H1 (cell line): ENCODE results near the gene PDE2A. TPM values are rescaled to one million over a fixed set of nuclear protein-coding genes. Genes with fewer than 3 reads are reported as not detected.

Source experiments
- CTCF ChIA-PET: fragments of 300-600 bp; sonication (Branson Sonifier 250); formaldehyde crosslinking; loops from one replicate; lab custom pipeline; 2021; ENCODE audit not compliant: partially characterized antibody; lab: Charles Lee
- POLR2A ChIA-PET: fragments of 300-600 bp; sonication (Branson Sonifier 250); formaldehyde crosslinking; loops from one replicate; lab custom pipeline; 2021; ENCODE audit warnings: inconsistent platforms; ENCODE audit not compliant: partially characterized antibody; lab: Charles Lee
- DNase-seq, 2 experiments: peaks; one replicate each; pipeline versions ENCODE4 v3.0.0 to v3.0.0-alpha.2; 2010 to 2022; ENCODE audit warnings: low spot score in 2 of 2, low read depth in 1 of 2, mixed read lengths in 1 of 2
- FAIRE-seq: peaks from 2 replicates; lab custom pipeline; 2011; peaks lifted over from hg19 to GRCh38; lab: Jason Lieb, UNC
- H2AFZ ChIP-seq: 2 replicates; pipeline ENCODE4 v1.8.1; 2012; ENCODE audit warnings: low read length, inconsistent platforms
- H2AK5ac ChIP-seq: 2 replicates; pipeline ENCODE4 v1.6.1; 2013; ENCODE audit warnings: low read depth, low read length
- H2BK120ac ChIP-seq: replicated peaks from 2 replicates; pipeline ENCODE3; 2013; ENCODE audit warnings: low read depth, low read length, inconsistent platforms
- H2BK12ac ChIP-seq: 2 replicates; pipeline ENCODE4 v1.6.1; 2013; ENCODE audit warnings: low read depth, low read length
- H2BK15ac ChIP-seq: 2 replicates; pipeline ENCODE4 v1.6.1; 2013; ENCODE audit warnings: low read length
- H2BK20ac ChIP-seq: 2 replicates; pipeline ENCODE4 v1.6.1; 2013; ENCODE audit warnings: low read length
- H2BK5ac ChIP-seq: 2 replicates; pipeline ENCODE4 v1.6.1; 2013; ENCODE audit warnings: low read depth, low read length
- H3K14ac ChIP-seq: 2 replicates; pipeline ENCODE4 v1.6.1; 2013; ENCODE audit warnings: inconsistent platforms; ENCODE audit not compliant: insufficient read length
- H3K18ac ChIP-seq: 2 replicates; pipeline ENCODE4 v1.6.1; 2013; ENCODE audit warnings: low read length; ENCODE audit errors: extremely low read depth
- H3K23ac ChIP-seq: 2 replicates; pipeline ENCODE4 v1.6.1; 2013; ENCODE audit warnings: inconsistent platforms; ENCODE audit not compliant: insufficient read length
- H3K23me2 ChIP-seq: 2 replicates; pipeline ENCODE4 v1.6.1; 2013; ENCODE audit warnings: low read depth, low read length
- H3K27ac ChIP-seq: 2 replicates; pipeline ENCODE4 v1.6.1; 2011; ENCODE audit warnings: low read depth, low read length, inconsistent platforms
- H3K27me3 ChIP-seq, 4 experiments: replicated peaks in 1 of 4; 1 replicate in 1 of 4; 2 replicates in 3 of 4; pipeline versions ENCODE4 v1.6.1 to v1.8.1; 2011 to 2013; ENCODE audit warnings: low read length in 3 of 4, mild to moderate bottlenecking in 3 of 4, inconsistent platforms in 2 of 4, mixed read lengths in 2 of 4, moderate library complexity in 1 of 4; ENCODE audit not compliant: control insufficient read depth in 3 of 4, insufficient read depth in 3 of 4; ENCODE audit errors: extremely low read depth in 1 of 4
- H3K36me3 ChIP-seq, 4 experiments: 2 replicates each; pipeline versions ENCODE4 v1.6.1 to v1.8.1; 2011 to 2013; ENCODE audit warnings: mild to moderate bottlenecking in 4 of 4, low read length in 3 of 4, moderate library complexity in 2 of 4, control low read depth in 1 of 4, inconsistent platforms in 1 of 4; ENCODE audit not compliant: insufficient read depth in 4 of 4, control insufficient read depth in 2 of 4
- H3K4ac ChIP-seq: replicated peaks from 2 replicates; pipeline ENCODE3; 2013; ENCODE audit warnings: low read length, low read depth, mixed read lengths, inconsistent platforms; ENCODE audit not compliant: insufficient read length
- H3K4me1 ChIP-seq, 4 experiments: replicated peaks in 1 of 4; 1 replicate in 1 of 4; 2 replicates in 3 of 4; pipeline versions ENCODE4 v1.6.1 to v1.8.1; 2011 to 2013; ENCODE audit warnings: low read length in 3 of 4, inconsistent platforms in 2 of 4, mixed read lengths in 1 of 4; ENCODE audit not compliant: insufficient read depth in 4 of 4, control insufficient read depth in 3 of 4
- H3K4me2 ChIP-seq, 2 experiments: 2 replicates each; pipeline versions ENCODE4 v1.6.1 to v1.8.1; 2011 to 2013; ENCODE audit warnings: low read depth in 2 of 2, low read length in 2 of 2, control low read depth in 1 of 2, inconsistent platforms in 1 of 2, mild to moderate bottlenecking in 1 of 2; ENCODE audit not compliant: insufficient read depth in 1 of 2
- H3K4me3 ChIP-seq, 4 experiments: fragments of 200-600, 300-600 bp in 1 of 4; sonication (generic), shearing (Covaris generic), sonication (Bioruptor Twin) in 1 of 4; 2 replicates each; pipeline versions ENCODE4 v1.5.1 to v1.8.1; 2011 to 2016; ENCODE audit warnings: low read length in 4 of 4, low read depth in 3 of 4, control low read depth in 2 of 4, inconsistent platforms in 2 of 4, mild to moderate bottlenecking in 2 of 4, mixed read lengths in 1 of 4, moderate library complexity in 1 of 4; ENCODE audit not compliant: insufficient read depth in 2 of 4; ENCODE audit errors: extremely low read depth in 1 of 4
- H3K56ac ChIP-seq: replicated peaks from 2 replicates; pipeline ENCODE3; 2013; ENCODE audit warnings: low read depth, mild to moderate bottlenecking, mixed read lengths, low read length, inconsistent platforms; ENCODE audit not compliant: insufficient read length
- H3K79me1 ChIP-seq: 2 replicates; pipeline ENCODE4 v1.6.1; 2013; ENCODE audit warnings: low read depth, low read length, control low read depth
- H3K79me2 ChIP-seq, 2 experiments: 2 replicates each; pipeline versions ENCODE4 v1.6.1 to v1.8.1; 2012 to 2013; ENCODE audit warnings: low read length in 2 of 2, mild to moderate bottlenecking in 2 of 2, inconsistent platforms in 1 of 2; ENCODE audit not compliant: insufficient read depth in 2 of 2, control insufficient read depth in 1 of 2
- H3K9ac ChIP-seq, 4 experiments: replicated peaks in 1 of 4; 1 replicate in 1 of 4; 2 replicates in 3 of 4; pipeline versions ENCODE4 v1.6.1 to v1.8.1; 2011 to 2013; ENCODE audit warnings: low read depth in 3 of 4, low read length in 3 of 4, control low read depth in 2 of 4, mild to moderate bottlenecking in 2 of 4, moderate library complexity in 2 of 4, inconsistent platforms in 1 of 4; ENCODE audit errors: extremely low read depth in 1 of 4
- H3K9me3 ChIP-seq, 2 experiments: 2 replicates each; pipeline versions ENCODE4 v1.6.1 to v1.8.1; 2012 to 2013; ENCODE audit warnings: mild to moderate bottlenecking in 2 of 2, moderate library complexity in 2 of 2, control low read depth in 1 of 2, inconsistent platforms in 1 of 2, low read depth in 1 of 2, low read length in 1 of 2, mixed read lengths in 1 of 2; ENCODE audit not compliant: insufficient read depth in 2 of 2
- H4K20me1 ChIP-seq, 2 experiments: replicated peaks in 1 of 2; 2 replicates each; pipeline versions ENCODE3 to v1.8.1; 2011 to 2013; ENCODE audit warnings: inconsistent platforms in 2 of 2, low read length in 2 of 2, mild to moderate bottlenecking in 1 of 2; ENCODE audit not compliant: insufficient read depth in 2 of 2, control insufficient read depth in 1 of 2
- H4K5ac ChIP-seq: 2 replicates; pipeline ENCODE4 v1.6.1; 2013; ENCODE audit warnings: low read length, low read depth, mixed read lengths, inconsistent platforms; ENCODE audit not compliant: insufficient read length
- H4K8ac ChIP-seq: 2 replicates; pipeline ENCODE4 v1.8.0; 2013; ENCODE audit warnings: mild to moderate bottlenecking, moderate library complexity, low read length, inconsistent platforms; ENCODE audit not compliant: insufficient read depth; ENCODE audit errors: extremely low read depth
- H4K91ac ChIP-seq: replicated peaks from 2 replicates; pipeline ENCODE3; 2013; ENCODE audit warnings: low read length, mixed read lengths, inconsistent platforms; ENCODE audit not compliant: insufficient read length
- ASH2L ChIP-seq: fragments of 200-600, 300-600 bp; sonication (generic); IDR thresholded peaks from one replicate; pipeline ENCODE4 v1.7.1; 2017; ENCODE audit warnings: low read length
- CHD2 ChIP-seq: IDR thresholded peaks from 2 replicates; pipeline ENCODE4 v1.6.1; 2012; ENCODE audit warnings: low read length, improper control_type of control experiment
- CTBP2 ChIP-seq: IDR thresholded peaks from 2 replicates; pipeline ENCODE4 v1.7.0; 2011; ENCODE audit warnings: borderline replicate concordance, mild to moderate bottlenecking, moderate library complexity, mixed read lengths, low read length; ENCODE audit not compliant: insufficient read depth, insufficient read length
- EP300 ChIP-seq, 2 experiments: IDR thresholded peaks; 1 replicate in 1 of 2; 2 replicates in 1 of 2; pipeline ENCODE4 v1.6.1; 2011 to 2012; ENCODE audit warnings: low read depth in 2 of 2, low read length in 2 of 2, mild to moderate bottlenecking in 2 of 2, borderline replicate concordance in 1 of 2, inconsistent platforms in 1 of 2, moderate library complexity in 1 of 2
- POU5F1 ChIP-seq: IDR thresholded peaks from 2 replicates; pipeline ENCODE4 v1.6.1; 2011; ENCODE audit warnings: low read depth, mild to moderate bottlenecking, low read length, moderate library complexity
- RFX5 ChIP-seq: IDR thresholded peaks from 2 replicates; pipeline ENCODE4 v1.6.1; 2011; ENCODE audit warnings: low read depth, low read length, improper control_type of control experiment, borderline replicate concordance
- SIN3A ChIP-seq, 2 experiments: IDR thresholded peaks in 1 of 2; conservative IDR thresholded peaks in 1 of 2; 2 replicates each; pipeline ENCODE4 v1.6.1; 2011 to 2012; ENCODE audit warnings: low read length in 2 of 2, improper control_type of control experiment in 1 of 2, low read depth in 1 of 2, mild to moderate bottlenecking in 1 of 2
- SP1 ChIP-seq: IDR thresholded peaks from 2 replicates; pipeline ENCODE4 v1.6.1; 2011; ENCODE audit warnings: low read depth, low read length
- SP2 ChIP-seq: IDR thresholded peaks from 2 replicates; pipeline ENCODE4 v1.6.1; 2012; ENCODE audit warnings: mild to moderate bottlenecking, low read length, inconsistent platforms
- SRF ChIP-seq: IDR thresholded peaks from 2 replicates; pipeline ENCODE4 v1.6.1; 2011; ENCODE audit warnings: mild to moderate bottlenecking, low read depth, low read length, moderate library complexity
- ZNF274 ChIP-seq: IDR thresholded peaks from 2 replicates; pipeline ENCODE4 v1.7.0; 2012; ENCODE audit warnings: low read length, borderline replicate concordance; ENCODE audit errors: extremely low read depth
- WGBS, 2 experiments: shearing (Covaris generic) in 1 of 2; methylation state at CpG; one replicate each; pipeline versions ENCODE4 v1.1.6 to v1.1.7; 2013 to 2015; ENCODE audit warnings: low lambda C conversion rate in 2 of 2, mixed read lengths in 2 of 2, inconsistent platforms in 1 of 2, low coverage in 1 of 2, missing lambda C conversion rate in 1 of 2; ENCODE audit not compliant: insufficient replicate concordance in 2 of 2, insufficient coverage in 1 of 2, insufficient read length in 1 of 2; ENCODE audit errors: extremely low coverage in 1 of 2, missing lambda C conversion rate in 1 of 2; 5-methylcytosine and 5-hydroxymethylcytosine counted together
- polyA plus RNA-seq, 7 experiments: library from polyadenylated mRNA; depleted of rRNA in 3 of 7; stranded (reverse) in 5 of 7; unstranded in 2 of 7; fragments of >200 nt in 5 of 7; fragments of 200-250 nt in 2 of 7; gene quantifications; 1 replicate in 5 of 7; 2 replicates in 1 of 7; 4 replicates in 1 of 7; pipeline versions ENCODE4 v1.2.1 to v1.2.3, GENCODE V29; 2011 to 2013; ENCODE audit warnings: missing spikeins in 2 of 7, mixed read lengths in 2 of 7
- total RNA-seq: library from RNA; stranded (reverse); fragmentation: NEBNext Ultra II Directional; extraction: Animal tissue kit (Norgen Biotek cat#: 25700); gene quantifications from 2 replicates; pipeline ENCODE4 v1.2.1, GENCODE V29; 2021
- TF ChIP-seq, protein P1 (sequence below): IDR thresholded peaks from 2 replicates; pipeline ENCODE4 v1.6.1; 2012; ENCODE audit warnings: inconsistent platforms

The PDE2A gene
- total and polyA plus RNA-seq, 2 of the 8 experiments (the other 6 are each of a cell fraction or from before 2014, with no cell fraction given), result 3.4 to 7.1 TPM

DNA sequence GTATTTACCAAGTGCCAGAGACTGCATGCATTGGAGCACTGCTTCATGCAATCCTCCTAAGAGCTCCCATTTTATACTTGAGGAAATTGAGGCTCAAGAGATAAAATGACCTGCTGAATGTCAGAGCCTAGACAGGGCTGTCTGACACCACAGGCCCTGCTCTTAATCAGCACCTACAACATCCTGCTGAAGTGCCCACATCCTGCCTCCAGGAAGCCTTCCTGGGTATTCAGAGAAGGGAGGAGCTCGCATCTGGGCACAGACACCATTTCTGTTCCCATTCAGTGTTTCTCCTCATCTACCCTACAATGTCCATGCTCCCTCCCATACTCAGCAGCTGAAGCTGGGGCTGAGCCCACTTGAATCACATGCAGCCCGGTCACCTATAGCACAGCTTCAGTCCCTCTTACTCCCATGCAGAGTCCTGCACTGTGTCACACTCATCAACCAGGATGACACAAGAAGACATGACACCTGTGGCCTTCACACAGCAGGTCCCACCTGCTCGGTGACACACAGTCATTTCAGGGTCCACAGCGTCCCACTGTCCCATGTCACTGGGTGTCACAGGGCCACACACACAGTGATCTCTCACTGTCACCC is 53.1 kb downstream of the PDE2A start:
- H2AFZ ChIP-seq, result no peak overlapping the region
- no peak overlapping the region for H2BK15ac ChIP-seq
- no peaks in the 10 kb centered on the region for H3K9me3 ChIP-seq
- CTCF ChIA-PET, result interaction anchor here (1.0 to 36.9 kb wide), 9 partner anchors 13 to 61 kb away, joined by 3 to 624 read pairs (median 5); no protein-coding TSS in a partner anchor
- H3K18ac ChIP-seq, result no peak overlapping the region
- H4K91ac ChIP-seq, result no peak overlapping the region
- no peak overlapping the region for H3K4me3 ChIP-seq
- DNase-seq (no peak), FAIRE-seq (no peak)
- H3K23ac ChIP-seq, result no peak overlapping the region
- H3K4ac ChIP-seq, result no peak overlapping the region
- no peaks in the 10 kb centered on the region for H3K79me2 ChIP-seq
- no peak overlapping the region for H2BK12ac ChIP-seq
- H3K79me1 ChIP-seq, result no peaks in the 10 kb centered on the region
- H4K5ac ChIP-seq, result no peak overlapping the region
- no peak overlapping the region for H2BK20ac ChIP-seq
- no peaks in the 10 kb centered on the region; a peak in 1 of 8 replicates for H3K36me3 ChIP-seq
- peaks cover 0 to 2% of the 10 kb centered on the region in 2 experiments for H4K20me1 ChIP-seq
- H2BK5ac ChIP-seq, result no peak overlapping the region
- H3K9ac ChIP-seq, result no peak overlapping the region
- H3K4me1 ChIP-seq, result peaks cover 0 to 8% (median 4%) of the 10 kb centered on the region in 4 experiments; a peak in 3 of 7 replicates
- no peak overlapping the region for H3K27ac ChIP-seq
- H4K8ac ChIP-seq, result no peak overlapping the region
- WGBS, 2 experiments, result 86% methylated on average over 4 of the region's 4 CpGs; no CpG with 5 or more reads in 1 of the 2 experiments
- H2AK5ac ChIP-seq, result peak overlapping the region; percentile 2; the same call in 1 of the 2 replicates
- no peak overlapping the region for H3K56ac ChIP-seq
- no peak overlapping the region for H3K14ac ChIP-seq
- peaks cover 0 to 5% (median 0%) of the 10 kb centered on the region in 4 experiments; a peak in 1 of 7 replicates for H3K27me3 ChIP-seq
- no peak overlapping the region for H3K4me2 ChIP-seq
- POLR2A ChIA-PET, result interaction anchor here (0.8 to 1.3 kb wide), 2 partner anchors 9 to 15 kb away, joined by 3 to 5 read pairs; no protein-coding TSS in a partner anchor
- no peak overlapping the region for H2BK120ac ChIP-seq
- no peaks in the 10 kb centered on the region for H3K23me2 ChIP-seq
- no peak for TF ChIP-seq ZNF274
- TF ChIP-seq ASH2L, result no peak
- TF ChIP-seq, protein P1, sequence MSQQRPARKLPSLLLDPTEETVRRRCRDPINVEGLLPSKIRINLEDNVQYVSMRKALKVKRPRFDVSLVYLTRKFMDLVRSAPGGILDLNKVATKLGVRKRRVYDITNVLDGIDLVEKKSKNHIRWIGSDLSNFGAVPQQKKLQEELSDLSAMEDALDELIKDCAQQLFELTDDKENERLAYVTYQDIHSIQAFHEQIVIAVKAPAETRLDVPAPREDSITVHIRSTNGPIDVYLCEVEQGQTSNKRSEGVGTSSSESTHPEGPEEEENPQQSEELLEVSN, result no peak
- no peak for TF ChIP-seq SIN3A (conservative IDR thresholded peaks at IDR 0.05 in 1 of 2, IDR thresholded peaks at IDR 0.05 in 1 of 2; ENCODE audit: low read depth in 1 of 2, low read length in 2 of 2)
- TF ChIP-seq CTBP2, result no peak
- no peak for TF ChIP-seq CHD2
- TF ChIP-seq SP1, result no peak
- TF ChIP-seq EP300 (IDR thresholded peaks at IDR 0.05; ENCODE audit: borderline replicate concordance in 1 of 2, low read depth in 2 of 2, low read length in 2 of 2), result no peak
- no peak for TF ChIP-seq POU5F1
- TF ChIP-seq SP2, result no peak
- TF ChIP-seq RFX5, result no peak
- no peak for TF ChIP-seq SRF
